A673 (cell line): Measurements from ENCODE around the gene RRP1. TPM values are rescaled to one million over a fixed set of nuclear protein-coding genes. Genes with fewer than 3 reads are reported as not detected.

Experiments
- BruUV-seq: library from RNA; stranded (reverse); fragments of 400-500 nt; replicated peaks from 2 replicates; lab custom pipeline; 2021; lab: Mats Ljungman, UMichigan
- CTCF ChIA-PET: fragments of 300-600 bp; sonication (Branson Sonifier 250); formaldehyde crosslinking; loops from one replicate; lab custom pipeline; 2022; ENCODE audit warnings: antibody characterized with exemption; lab: Charles Lee
- POLR2A ChIA-PET: fragments of 300-600 bp; sonication (Branson Sonifier 250); formaldehyde crosslinking; loops from one replicate; lab custom pipeline; 2022; ENCODE audit warnings: antibody characterized with exemption; ENCODE audit not compliant: low non-redundant PET; lab: Charles Lee
- DNase-seq: peaks from one replicate; pipeline ENCODE4 v3.0.0-alpha.2; 2015; ENCODE audit warnings: low spot score
- H3K27ac ChIP-seq: fragments of 200-600 bp; sonication (generic); 2 replicates; pipeline ENCODE4 v1.5.1; 2016; ENCODE audit warnings: mixed run types, low read depth, mild to moderate bottlenecking, mixed read lengths, antibody characterized with exemption, low read length; ENCODE audit not compliant: poor library complexity, severe bottlenecking
- H3K27me3 ChIP-seq: fragments of 200-600 bp; sonication (generic); replicated peaks from 2 replicates; pipeline ENCODE4 v1.6.1; 2017; ENCODE audit warnings: mixed run types, low read depth, mild to moderate bottlenecking, mixed read lengths, antibody characterized with exemption, low read length; ENCODE audit not compliant: insufficient read depth, poor library complexity
- H3K36me3 ChIP-seq: fragments of 200-600 bp; sonication (generic); 2 replicates; pipeline ENCODE4 v1.6.1; 2016; ENCODE audit warnings: mixed run types, mild to moderate bottlenecking, mixed read lengths, antibody characterized with exemption, low read length; ENCODE audit not compliant: insufficient read depth, poor library complexity, severe bottlenecking
- H3K4me1 ChIP-seq: fragments of 200-600 bp; sonication (generic); 2 replicates; pipeline ENCODE4 v1.6.1; 2017; ENCODE audit warnings: mixed run types, mild to moderate bottlenecking, mixed read lengths, antibody characterized with exemption, low read length; ENCODE audit not compliant: insufficient read depth, poor library complexity, severe bottlenecking
- H3K4me3 ChIP-seq: fragments of 200-600 bp; sonication (generic); 2 replicates; pipeline ENCODE4 v1.5.1; 2016; ENCODE audit warnings: low read depth, mixed run types, mild to moderate bottlenecking, mixed read lengths, low read length; ENCODE audit not compliant: poor library complexity, severe bottlenecking
- H3K9me3 ChIP-seq: fragments of 200-600 bp; sonication (generic); 2 replicates; pipeline ENCODE4 v1.6.1; 2016; ENCODE audit warnings: mixed run types, low read depth, mild to moderate bottlenecking, mixed read lengths, antibody characterized with exemption, low read length; ENCODE audit not compliant: poor library complexity, severe bottlenecking
- EZH2 ChIP-seq: fragments of 200-600 bp; sonication (generic); IDR thresholded peaks from 2 replicates; pipeline ENCODE4 v1.6.1; 2017; ENCODE audit warnings: borderline replicate concordance, low read depth, mild to moderate bottlenecking, mixed read lengths, antibody characterized with exemption, low read length; ENCODE audit not compliant: poor library complexity, severe bottlenecking
- intact Hi-C: fragments of 100-400 bp; cut with micrococcal nuclease; formaldehyde crosslinking; loops from one replicate; pipeline ENCODE4 v1.10.0; 2022; ENCODE audit not compliant: unreplicated experiment
- total RNA-seq: library from RNA; stranded (reverse); gene quantifications from 2 replicates; pipeline ENCODE4 v1.2.3, GENCODE V29; 2021
- TF ChIP-seq, protein P1 (sequence below): fragments of 300-800, 200-600 bp; sonication (generic); conservative IDR thresholded peaks from 2 replicates; pipeline ENCODE4 v1.5.1; 2017; ENCODE audit warnings: low read depth, mild to moderate bottlenecking, antibody characterized with exemption, low read length, moderate library complexity, mixed read lengths

RRP1 gene
- total RNA-seq, 1 experiment from 2014 or later = 86.4 TPM

- no peak for DNase-seq
- Histone ChIP-seq H3K27me3 (no peaks in the 10 kb centered on the region), H3K4me1 (peaks cover 16% of the 10 kb centered on the region), H3K4me3 (no peak overlapping the region), H3K9me3 (peaks cover 5% of the 10 kb centered on the region), H3K36me3 (no peaks in the 10 kb centered on the region), H3K27ac (no peak overlapping the region)
- intact Hi-C loops = loop anchor here (10.0 kb wide), 1 partner anchor 49 kb away; the partner anchor contains the start of gene AGPAT3
- TF ChIP-seq, protein P1, sequence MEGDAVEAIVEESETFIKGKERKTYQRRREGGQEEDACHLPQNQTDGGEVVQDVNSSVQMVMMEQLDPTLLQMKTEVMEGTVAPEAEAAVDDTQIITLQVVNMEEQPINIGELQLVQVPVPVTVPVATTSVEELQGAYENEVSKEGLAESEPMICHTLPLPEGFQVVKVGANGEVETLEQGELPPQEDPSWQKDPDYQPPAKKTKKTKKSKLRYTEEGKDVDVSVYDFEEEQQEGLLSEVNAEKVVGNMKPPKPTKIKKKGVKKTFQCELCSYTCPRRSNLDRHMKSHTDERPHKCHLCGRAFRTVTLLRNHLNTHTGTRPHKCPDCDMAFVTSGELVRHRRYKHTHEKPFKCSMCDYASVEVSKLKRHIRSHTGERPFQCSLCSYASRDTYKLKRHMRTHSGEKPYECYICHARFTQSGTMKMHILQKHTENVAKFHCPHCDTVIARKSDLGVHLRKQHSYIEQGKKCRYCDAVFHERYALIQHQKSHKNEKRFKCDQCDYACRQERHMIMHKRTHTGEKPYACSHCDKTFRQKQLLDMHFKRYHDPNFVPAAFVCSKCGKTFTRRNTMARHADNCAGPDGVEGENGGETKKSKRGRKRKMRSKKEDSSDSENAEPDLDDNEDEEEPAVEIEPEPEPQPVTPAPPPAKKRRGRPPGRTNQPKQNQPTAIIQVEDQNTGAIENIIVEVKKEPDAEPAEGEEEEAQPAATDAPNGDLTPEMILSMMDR = no peak
- TF ChIP-seq EZH2 = no peak
- CTCF ChIA-PET = no interaction called here
- no TSS peak for BruUV-seq
- POLR2A ChIA-PET = no interaction called here
Measured at GRCh38 chr21:43815991-43816390, 26.6 kb downstream of the RRP1 start.

DNA sequence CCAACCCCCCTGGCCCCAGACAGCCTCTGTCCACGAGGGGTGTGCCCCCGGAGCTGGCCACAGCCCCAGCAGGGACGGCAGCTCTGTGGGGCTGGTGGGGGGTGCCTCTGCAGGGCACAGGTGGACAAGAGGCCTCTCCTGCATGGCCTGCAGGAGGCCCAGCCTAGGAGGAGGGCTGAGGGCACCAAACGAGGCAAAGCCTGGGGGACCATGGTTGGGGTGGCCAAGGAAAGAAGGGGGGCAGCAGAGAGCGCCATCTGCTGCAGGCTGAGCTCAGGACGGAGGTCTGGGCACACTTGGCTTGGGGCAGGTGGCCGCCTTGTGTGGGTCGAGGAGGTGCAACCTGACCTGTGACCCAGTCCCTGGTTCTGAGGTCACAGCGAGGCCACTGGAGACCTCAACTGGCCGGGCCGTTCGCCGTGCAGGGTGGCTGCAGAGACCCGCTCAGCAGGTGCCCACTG is 27.3 kb downstream of the RRP1 start:
- no peak for TF ChIP-seq EZH2
- TF ChIP-seq, protein P1 = no peak
- H3K9me3 ChIP-seq = peaks cover 5% of the 10 kb centered on the region
- no peak overlapping the region for H3K27ac ChIP-seq
- ChIA-PET CTCF (no interaction called here), POLR2A (no interaction called here)
- no peaks in the 10 kb centered on the region for H3K27me3 ChIP-seq
- no TSS peak for BruUV-seq
- H3K4me3 ChIP-seq = no peak overlapping the region
- intact Hi-C loops = loop anchor here (10.0 kb wide), 1 partner anchor 48 kb away; the partner anchor contains the start of gene AGPAT3
- DNase-seq = no peak
- H3K36me3 ChIP-seq = no peaks in the 10 kb centered on the region
- peaks cover 10% of the 10 kb centered on the region for H3K4me1 ChIP-seq

DNA sequence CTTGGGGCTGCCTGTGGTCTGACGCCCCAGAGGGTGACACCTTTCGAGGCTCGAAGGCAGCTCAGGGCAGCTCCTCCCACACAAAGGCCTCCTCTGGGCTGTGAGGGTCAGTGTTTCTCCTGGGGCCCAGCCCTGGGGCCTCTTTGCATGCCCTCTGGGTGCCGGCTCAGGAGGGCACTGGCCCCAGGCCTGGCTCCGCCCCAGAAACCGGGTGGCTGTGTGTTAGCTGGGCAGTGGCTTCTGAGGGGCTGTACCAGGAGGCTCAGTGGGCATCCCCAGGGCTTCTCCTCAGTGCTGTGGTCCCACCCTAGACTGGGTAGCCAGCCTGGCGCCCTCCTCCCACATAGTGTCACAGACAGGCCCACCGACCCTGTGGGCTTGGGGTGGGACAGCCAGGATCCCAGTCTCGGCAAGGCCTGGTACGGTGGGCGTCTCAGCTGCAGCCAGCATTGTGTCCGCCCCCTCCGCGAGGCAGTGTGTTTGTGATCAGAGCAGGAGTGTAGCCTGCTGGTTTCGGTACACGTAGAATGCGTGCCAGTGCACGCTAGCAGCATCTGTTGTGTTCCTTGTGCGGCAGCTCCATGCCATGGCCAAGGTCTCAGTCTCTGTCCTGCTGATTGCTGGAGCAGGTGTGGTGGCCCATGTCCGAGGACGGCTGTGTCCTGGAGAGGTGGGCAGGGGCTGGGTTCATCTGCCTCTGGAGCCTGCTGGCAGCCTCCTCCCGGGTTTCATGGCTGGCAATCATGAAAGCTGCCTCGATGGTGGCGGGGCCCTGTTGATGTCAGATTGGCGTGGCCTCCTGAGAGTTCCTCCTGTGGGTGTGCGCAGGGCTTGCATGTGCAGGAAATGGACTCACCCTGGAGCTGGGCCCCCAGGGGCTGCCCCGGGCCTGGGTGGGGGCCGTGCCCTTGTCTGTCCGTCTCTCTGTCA is 28.0 kb downstream of the RRP1 start:
- no peak overlapping the region for H3K4me3 ChIP-seq
- peaks cover 2% of the 10 kb centered on the region for H3K4me1 ChIP-seq
- no peak overlapping the region for H3K27ac ChIP-seq
- ChIA-PET POLR2A (interaction anchor here (0.6 kb wide), 1 partner anchor 1168 kb away, joined by 6 read pairs; no protein-coding TSS in a partner anchor), CTCF (interaction anchor here (0.6 to 0.7 kb wide), 2 partner anchors 158 to 662 kb away, joined by 3 to 13 read pairs; no protein-coding TSS in a partner anchor)
- no peak for TF ChIP-seq EZH2
- TF ChIP-seq, protein P1 = no peak
- intact Hi-C loops = loop anchor here (10.0 kb wide), 1 partner anchor 47 kb away; the partner anchor contains the start of gene AGPAT3
- DNase-seq = no peak
- no peaks in the 10 kb centered on the region for H3K27me3 ChIP-seq
- no peaks in the 10 kb centered on the region for H3K36me3 ChIP-seq
- BruUV-seq = no TSS peak
- peaks cover 5% of the 10 kb centered on the region for H3K9me3 ChIP-seq
